H1 (cell line): Measurements from ENCODE around the gene DGKZ. TPM values are rescaled to one million over a fixed set of nuclear protein-coding genes. Genes with fewer than 3 reads are reported as not detected.

Experiments
- CTCF ChIA-PET: fragments of 300-600 bp; sonication (Branson Sonifier 250); formaldehyde crosslinking; loops from one replicate; lab custom pipeline; 2021; ENCODE audit not compliant: partially characterized antibody; lab: Charles Lee
- POLR2A ChIA-PET: fragments of 300-600 bp; sonication (Branson Sonifier 250); formaldehyde crosslinking; loops from one replicate; lab custom pipeline; 2021; ENCODE audit warnings: inconsistent platforms; ENCODE audit not compliant: partially characterized antibody; lab: Charles Lee
- DNase-seq, 2 experiments: peaks; one replicate each; pipeline versions ENCODE4 v3.0.0 to v3.0.0-alpha.2; 2010 to 2022; ENCODE audit warnings: low spot score in 2 of 2, low read depth in 1 of 2, mixed read lengths in 1 of 2
- FAIRE-seq: peaks from 2 replicates; lab custom pipeline; 2011; peaks lifted over from hg19 to GRCh38; lab: Jason Lieb, UNC
- H2AFZ ChIP-seq: 2 replicates; pipeline ENCODE4 v1.8.1; 2012; ENCODE audit warnings: low read length, inconsistent platforms
- H2AK5ac ChIP-seq: 2 replicates; pipeline ENCODE4 v1.6.1; 2013; ENCODE audit warnings: low read depth, low read length
- H2BK120ac ChIP-seq: replicated peaks from 2 replicates; pipeline ENCODE3; 2013; ENCODE audit warnings: low read depth, low read length, inconsistent platforms
- H2BK12ac ChIP-seq: 2 replicates; pipeline ENCODE4 v1.6.1; 2013; ENCODE audit warnings: low read depth, low read length
- H2BK15ac ChIP-seq: 2 replicates; pipeline ENCODE4 v1.6.1; 2013; ENCODE audit warnings: low read length
- H2BK20ac ChIP-seq: 2 replicates; pipeline ENCODE4 v1.6.1; 2013; ENCODE audit warnings: low read length
- H2BK5ac ChIP-seq: 2 replicates; pipeline ENCODE4 v1.6.1; 2013; ENCODE audit warnings: low read depth, low read length
- H3K14ac ChIP-seq: 2 replicates; pipeline ENCODE4 v1.6.1; 2013; ENCODE audit warnings: inconsistent platforms; ENCODE audit not compliant: insufficient read length
- H3K18ac ChIP-seq: 2 replicates; pipeline ENCODE4 v1.6.1; 2013; ENCODE audit warnings: low read length; ENCODE audit errors: extremely low read depth
- H3K23ac ChIP-seq: 2 replicates; pipeline ENCODE4 v1.6.1; 2013; ENCODE audit warnings: inconsistent platforms; ENCODE audit not compliant: insufficient read length
- H3K23me2 ChIP-seq: 2 replicates; pipeline ENCODE4 v1.6.1; 2013; ENCODE audit warnings: low read depth, low read length
- H3K27ac ChIP-seq: 2 replicates; pipeline ENCODE4 v1.6.1; 2011; ENCODE audit warnings: low read depth, low read length, inconsistent platforms
- H3K27me3 ChIP-seq, 4 experiments: replicated peaks in 1 of 4; 1 replicate in 1 of 4; 2 replicates in 3 of 4; pipeline versions ENCODE4 v1.6.1 to v1.8.1; 2011 to 2013; ENCODE audit warnings: low read length in 3 of 4, mild to moderate bottlenecking in 3 of 4, inconsistent platforms in 2 of 4, mixed read lengths in 2 of 4, moderate library complexity in 1 of 4; ENCODE audit not compliant: control insufficient read depth in 3 of 4, insufficient read depth in 3 of 4; ENCODE audit errors: extremely low read depth in 1 of 4
- H3K36me3 ChIP-seq, 4 experiments: 2 replicates each; pipeline versions ENCODE4 v1.6.1 to v1.8.1; 2011 to 2013; ENCODE audit warnings: mild to moderate bottlenecking in 4 of 4, low read length in 3 of 4, moderate library complexity in 2 of 4, control low read depth in 1 of 4, inconsistent platforms in 1 of 4; ENCODE audit not compliant: insufficient read depth in 4 of 4, control insufficient read depth in 2 of 4
- H3K4ac ChIP-seq: replicated peaks from 2 replicates; pipeline ENCODE3; 2013; ENCODE audit warnings: low read length, low read depth, mixed read lengths, inconsistent platforms; ENCODE audit not compliant: insufficient read length
- H3K4me1 ChIP-seq, 4 experiments: replicated peaks in 1 of 4; 1 replicate in 1 of 4; 2 replicates in 3 of 4; pipeline versions ENCODE4 v1.6.1 to v1.8.1; 2011 to 2013; ENCODE audit warnings: low read length in 3 of 4, inconsistent platforms in 2 of 4, mixed read lengths in 1 of 4; ENCODE audit not compliant: insufficient read depth in 4 of 4, control insufficient read depth in 3 of 4
- H3K4me2 ChIP-seq, 2 experiments: 2 replicates each; pipeline versions ENCODE4 v1.6.1 to v1.8.1; 2011 to 2013; ENCODE audit warnings: low read depth in 2 of 2, low read length in 2 of 2, control low read depth in 1 of 2, inconsistent platforms in 1 of 2, mild to moderate bottlenecking in 1 of 2; ENCODE audit not compliant: insufficient read depth in 1 of 2
- H3K4me3 ChIP-seq, 4 experiments: fragments of 200-600, 300-600 bp in 1 of 4; sonication (generic), shearing (Covaris generic), sonication (Bioruptor Twin) in 1 of 4; 2 replicates each; pipeline versions ENCODE4 v1.5.1 to v1.8.1; 2011 to 2016; ENCODE audit warnings: low read length in 4 of 4, low read depth in 3 of 4, control low read depth in 2 of 4, inconsistent platforms in 2 of 4, mild to moderate bottlenecking in 2 of 4, mixed read lengths in 1 of 4, moderate library complexity in 1 of 4; ENCODE audit not compliant: insufficient read depth in 2 of 4; ENCODE audit errors: extremely low read depth in 1 of 4
- H3K56ac ChIP-seq: replicated peaks from 2 replicates; pipeline ENCODE3; 2013; ENCODE audit warnings: low read depth, mild to moderate bottlenecking, mixed read lengths, low read length, inconsistent platforms; ENCODE audit not compliant: insufficient read length
- H3K79me1 ChIP-seq: 2 replicates; pipeline ENCODE4 v1.6.1; 2013; ENCODE audit warnings: low read depth, low read length, control low read depth
- H3K79me2 ChIP-seq, 2 experiments: 2 replicates each; pipeline versions ENCODE4 v1.6.1 to v1.8.1; 2012 to 2013; ENCODE audit warnings: low read length in 2 of 2, mild to moderate bottlenecking in 2 of 2, inconsistent platforms in 1 of 2; ENCODE audit not compliant: insufficient read depth in 2 of 2, control insufficient read depth in 1 of 2
- H3K9ac ChIP-seq, 4 experiments: replicated peaks in 1 of 4; 1 replicate in 1 of 4; 2 replicates in 3 of 4; pipeline versions ENCODE4 v1.6.1 to v1.8.1; 2011 to 2013; ENCODE audit warnings: low read depth in 3 of 4, low read length in 3 of 4, control low read depth in 2 of 4, mild to moderate bottlenecking in 2 of 4, moderate library complexity in 2 of 4, inconsistent platforms in 1 of 4; ENCODE audit errors: extremely low read depth in 1 of 4
- H3K9me3 ChIP-seq, 2 experiments: 2 replicates each; pipeline versions ENCODE4 v1.6.1 to v1.8.1; 2012 to 2013; ENCODE audit warnings: mild to moderate bottlenecking in 2 of 2, moderate library complexity in 2 of 2, control low read depth in 1 of 2, inconsistent platforms in 1 of 2, low read depth in 1 of 2, low read length in 1 of 2, mixed read lengths in 1 of 2; ENCODE audit not compliant: insufficient read depth in 2 of 2
- H4K20me1 ChIP-seq, 2 experiments: replicated peaks in 1 of 2; 2 replicates each; pipeline versions ENCODE3 to v1.8.1; 2011 to 2013; ENCODE audit warnings: inconsistent platforms in 2 of 2, low read length in 2 of 2, mild to moderate bottlenecking in 1 of 2; ENCODE audit not compliant: insufficient read depth in 2 of 2, control insufficient read depth in 1 of 2
- H4K5ac ChIP-seq: 2 replicates; pipeline ENCODE4 v1.6.1; 2013; ENCODE audit warnings: low read length, low read depth, mixed read lengths, inconsistent platforms; ENCODE audit not compliant: insufficient read length
- H4K8ac ChIP-seq: 2 replicates; pipeline ENCODE4 v1.8.0; 2013; ENCODE audit warnings: mild to moderate bottlenecking, moderate library complexity, low read length, inconsistent platforms; ENCODE audit not compliant: insufficient read depth; ENCODE audit errors: extremely low read depth
- H4K91ac ChIP-seq: replicated peaks from 2 replicates; pipeline ENCODE3; 2013; ENCODE audit warnings: low read length, mixed read lengths, inconsistent platforms; ENCODE audit not compliant: insufficient read length
- CTBP2 ChIP-seq: IDR thresholded peaks from 2 replicates; pipeline ENCODE4 v1.7.0; 2011; ENCODE audit warnings: borderline replicate concordance, mild to moderate bottlenecking, moderate library complexity, mixed read lengths, low read length; ENCODE audit not compliant: insufficient read depth, insufficient read length
- GABPA ChIP-seq: IDR thresholded peaks from 2 replicates; pipeline ENCODE4 v1.6.1; 2011; ENCODE audit warnings: mild to moderate bottlenecking, low read length, moderate library complexity, borderline replicate concordance; ENCODE audit not compliant: insufficient read depth
- KDM1A ChIP-seq: fragments of 200-600, 300-600 bp; sonication (generic); IDR thresholded peaks from 2 replicates; pipeline ENCODE4 v1.7.1; 2016; ENCODE audit warnings: mild to moderate bottlenecking, low read length, borderline replicate concordance
- KDM5A ChIP-seq: fragments of 200-600 bp; IDR thresholded peaks from 2 replicates; pipeline ENCODE4 v1.7.1; 2012; ENCODE audit warnings: mild to moderate bottlenecking, low read length, inconsistent platforms, mixed read lengths
- PHF8 ChIP-seq: fragments of 200-600 bp; sonication (generic); conservative IDR thresholded peaks from 2 replicates; pipeline ENCODE4 v1.7.1; 2012; ENCODE audit warnings: low read depth, mild to moderate bottlenecking, inconsistent platforms, low read length, moderate library complexity
- SIX5 ChIP-seq: IDR thresholded peaks from 2 replicates; pipeline ENCODE4 v1.6.1; 2011; ENCODE audit warnings: mild to moderate bottlenecking, low read depth, low read length
- TAF1 ChIP-seq: IDR thresholded peaks from 2 replicates; pipeline ENCODE4 v1.6.1; 2011; ENCODE audit warnings: mild to moderate bottlenecking, low read depth, low read length
- TAF7 ChIP-seq: optimal IDR thresholded peaks from 2 replicates; pipeline ENCODE3; 2011; ENCODE audit warnings: low read depth, mild to moderate bottlenecking, inconsistent platforms, low read length, moderate library complexity, borderline replicate concordance
- USF2 ChIP-seq: IDR thresholded peaks from 2 replicates; pipeline ENCODE4 v1.6.1; 2011; ENCODE audit warnings: low read length, improper control_type of control experiment
- WGBS, 2 experiments: shearing (Covaris generic) in 1 of 2; methylation state at CpG; one replicate each; pipeline versions ENCODE4 v1.1.6 to v1.1.7; 2013 to 2015; ENCODE audit warnings: low lambda C conversion rate in 2 of 2, mixed read lengths in 2 of 2, inconsistent platforms in 1 of 2, low coverage in 1 of 2, missing lambda C conversion rate in 1 of 2; ENCODE audit not compliant: insufficient replicate concordance in 2 of 2, insufficient coverage in 1 of 2, insufficient read length in 1 of 2; ENCODE audit errors: extremely low coverage in 1 of 2, missing lambda C conversion rate in 1 of 2; 5-methylcytosine and 5-hydroxymethylcytosine counted together
- polyA plus RNA-seq, 7 experiments: library from polyadenylated mRNA; depleted of rRNA in 3 of 7; stranded (reverse) in 5 of 7; unstranded in 2 of 7; fragments of >200 nt in 5 of 7; fragments of 200-250 nt in 2 of 7; gene quantifications; 1 replicate in 5 of 7; 2 replicates in 1 of 7; 4 replicates in 1 of 7; pipeline versions ENCODE4 v1.2.1 to v1.2.3, GENCODE V29; 2011 to 2013; ENCODE audit warnings: missing spikeins in 2 of 7, mixed read lengths in 2 of 7
- total RNA-seq: library from RNA; stranded (reverse); fragmentation: NEBNext Ultra II Directional; extraction: Animal tissue kit (Norgen Biotek cat#: 25700); gene quantifications from 2 replicates; pipeline ENCODE4 v1.2.1, GENCODE V29; 2021

Gene DGKZ
- total and polyA plus RNA-seq, 2 of the 8 experiments (the other 6 are each of a cell fraction or from before 2014, with no cell fraction given) = 84.4 to 184 TPM

- Histone ChIP-seq H3K18ac (no peak overlapping the region), H4K20me1 (peaks cover 0 to 5% of the 10 kb centered on the region in 2 experiments), H3K4ac (no peak overlapping the region), H2BK15ac (no peak overlapping the region), H3K23me2 (no peaks in the 10 kb centered on the region), H2AFZ (no peak overlapping the region), H2BK12ac (no peak overlapping the region), H2BK5ac (no peak overlapping the region), H3K4me1 (0 out of 7 replicates have a peak, but pooled peaks cover 0 to 2% (median 0%) of the 10 kb centered on the region in 4 experiments), H2AK5ac (no peak overlapping the region), H4K5ac (no peak overlapping the region), H3K27ac (no peak overlapping the region), H2BK20ac (no peak overlapping the region), H3K79me1 (no peaks in the 10 kb centered on the region), H3K79me2 (no peaks in the 10 kb centered on the region), H3K56ac (no peak overlapping the region), H4K8ac (no peak overlapping the region), H3K9ac (no peak overlapping the region), H3K23ac (no peak overlapping the region), H3K9me3 (no peaks in the 10 kb centered on the region), H4K91ac (no peak overlapping the region), H3K36me3 (peaks cover 0 to 6% (median 1%) of the 10 kb centered on the region in 4 experiments; a peak in 3 of 8 replicates), H3K4me3 (no peak overlapping the region), H2BK120ac (no peak overlapping the region), H3K4me2 (no peak overlapping the region), H3K14ac (no peak overlapping the region), H3K27me3 (no peaks in the 10 kb centered on the region)
- WGBS, 2 experiments = 79% methylated on average over 1 of the region's 1 CpG; no CpG with 5 or more reads in 1 of the 2 experiments
- POLR2A ChIA-PET = no interaction called here
- TF ChIP-seq GABPA (no peak), SIX5 (no peak), CTBP2 (no peak), PHF8 (no peak), TAF1 (no peak), TAF7 (no peak), KDM5A (no peak), KDM1A (no peak), USF2 (no peak)
- DNase-seq (no peak), FAIRE-seq (no peak)
- CTCF ChIA-PET = interaction anchor here (1.0 to 2.4 kb wide), 3 partner anchors 9 to 99 kb away, joined by 3 to 9 read pairs (median 3); no protein-coding TSS in a partner anchor
Observed at GRCh38 chr11:46420513-46420912, 73.2 kb downstream of the DGKZ start.
